ENCODE data around the gene PLXNA2. TPM values are rescaled to one million over a fixed set of nuclear protein-coding genes. Genes with fewer than 3 reads are reported as not detected.

Gene PLXNA2
- total RNA-seq, 1 donor from 2014 or later = 38.3 TPM

GRCh38 chr1:207977876-207978275, 266.3 kb downstream of the PLXNA2 start:
- Histone ChIP-seq H3K9me3 (no peaks in the 10 kb centered on the region), H3K36me3 (no peaks in the 10 kb centered on the region), H3K4me3 (no peak overlapping the region), H3K4me1 (no peaks in the 10 kb centered on the region), H3K27me3 (no peaks in the 10 kb centered on the region), H3K27ac (no peak overlapping the region)
- TF ChIP-seq CTCF (IDR thresholded peaks at IDR 0.05) (no peak), POLR2AphosphoS5 (IDR thresholded peaks at IDR 0.05; ENCODE audit: insufficient read depth in 1 of 2, low read depth in 1 of 2) (no peak), POLR2A (IDR thresholded peaks at IDR 0.05) (no peak)
- intact Hi-C loops (cut with DNase I) = no loop called here
- DNase-seq (ENCODE audit: extremely low spot score in 2 of 2) = no peak

DNA sequence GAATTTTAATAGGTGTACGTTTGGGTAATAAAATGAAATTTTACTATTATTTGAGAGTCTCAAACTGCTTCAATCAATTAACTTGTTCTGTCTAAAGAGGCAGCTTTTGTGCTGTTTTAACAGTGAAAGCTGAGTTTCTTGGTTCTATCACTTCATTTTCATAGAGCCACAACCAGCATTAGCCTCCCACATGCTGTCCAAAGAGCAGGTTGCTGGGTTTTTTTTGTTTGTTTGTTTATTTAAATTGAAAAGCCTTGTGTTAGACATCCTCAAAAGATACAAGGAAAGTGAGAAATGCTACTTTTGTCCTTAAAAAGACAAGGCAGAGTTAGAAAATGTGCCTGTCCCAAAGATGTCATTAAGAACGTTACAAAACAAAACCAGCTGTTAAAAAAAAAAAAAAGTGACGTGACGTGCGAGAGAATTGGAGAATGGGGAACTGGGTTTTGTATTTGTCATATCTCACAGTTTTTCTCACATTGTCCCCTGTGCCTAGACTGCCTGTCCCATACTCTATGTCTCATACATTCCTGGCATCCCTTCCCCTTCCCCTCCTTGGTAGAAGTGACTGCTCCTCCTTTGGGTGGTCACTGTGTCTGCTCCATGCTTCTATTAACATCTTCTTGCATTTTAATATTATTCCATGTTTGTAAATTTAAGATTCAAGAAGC, 270.2 kb downstream of the PLXNA2 start:
- no peak overlapping the region for H3K27ac ChIP-seq
- H3K9me3 ChIP-seq = no peaks in the 10 kb centered on the region
- intact Hi-C loops (cut with DNase I) = no loop called here
- no peaks in the 10 kb centered on the region for H3K36me3 ChIP-seq
- DNase-seq (ENCODE audit: extremely low spot score in 2 of 2) = no peak
- TF ChIP-seq CTCF (IDR thresholded peaks at IDR 0.05) = no peak
- no peak for TF ChIP-seq POLR2A (IDR thresholded peaks at IDR 0.05)
- no peak for TF ChIP-seq POLR2AphosphoS5 (IDR thresholded peaks at IDR 0.05; ENCODE audit: insufficient read depth in 1 of 2, low read depth in 1 of 2)
- no peaks in the 10 kb centered on the region for H3K27me3 ChIP-seq
- H3K4me3 ChIP-seq = no peak overlapping the region
- no peaks in the 10 kb centered on the region for H3K4me1 ChIP-seq

DNA sequence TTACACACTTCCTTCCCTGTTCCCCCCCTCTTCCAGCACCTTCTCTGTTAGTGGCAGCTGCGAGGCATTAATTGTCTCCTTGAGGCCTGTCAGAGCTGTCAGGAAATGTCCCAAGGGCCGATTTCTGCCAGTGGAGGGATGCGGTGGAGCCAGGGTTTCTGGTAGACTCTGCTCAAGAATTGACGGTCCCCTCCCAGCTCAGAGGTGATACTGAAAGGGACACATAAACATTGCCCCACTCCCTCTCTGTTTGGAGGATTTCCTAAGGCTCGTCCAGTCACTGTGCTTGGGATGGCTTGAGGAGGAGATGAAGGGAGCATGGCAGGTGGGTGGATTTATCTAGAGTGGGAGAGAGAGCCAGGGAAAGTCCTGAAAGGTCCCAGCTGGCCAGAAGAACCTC, 271.8 kb downstream of the PLXNA2 start:
- H3K36me3 ChIP-seq = no peaks in the 10 kb centered on the region
- no peaks in the 10 kb centered on the region for H3K4me1 ChIP-seq
- no peaks in the 10 kb centered on the region for H3K27me3 ChIP-seq
- no peak overlapping the region for H3K27ac ChIP-seq
- intact Hi-C loops (cut with DNase I) = no loop called here
- DNase-seq (ENCODE audit: extremely low spot score in 2 of 2) = peak in 1 of 2 donors; percentile 64
- no peaks in the 10 kb centered on the region for H3K9me3 ChIP-seq
- no peak for TF ChIP-seq CTCF (IDR thresholded peaks at IDR 0.05)
- no peak for TF ChIP-seq POLR2AphosphoS5 (IDR thresholded peaks at IDR 0.05; ENCODE audit: insufficient read depth in 1 of 2, low read depth in 1 of 2)
- no peak for TF ChIP-seq POLR2A (IDR thresholded peaks at IDR 0.05)
- H3K4me3 ChIP-seq = no peak overlapping the region

Small RNAs within 50 kb of the gene (small RNA-seq; reads per million reads assigned to genes)
- gene AL606753.1 = not detected

Data from vagina (tissue), 2 donors.